Stimulated activated CD4-positive, alpha-beta T cell treated with anti-CD3 and anti-CD28 coated beads, TNF-alpha, amount 100 ng/mL, for 1 hour (primary cell): ENCODE results near the gene VPS8.
A peak's percentile ranks its signal among the peaks of the same experiment; 100 is the strongest.

Experiments
- DNase-seq, 3 donors: peaks; one replicate each; pipeline ENCODE4 v3.0.0-alpha.2; 2020; ENCODE audit warnings: low read depth in 3 of 3, low spot score in 1 of 3

The VPS8 gene, protein sequence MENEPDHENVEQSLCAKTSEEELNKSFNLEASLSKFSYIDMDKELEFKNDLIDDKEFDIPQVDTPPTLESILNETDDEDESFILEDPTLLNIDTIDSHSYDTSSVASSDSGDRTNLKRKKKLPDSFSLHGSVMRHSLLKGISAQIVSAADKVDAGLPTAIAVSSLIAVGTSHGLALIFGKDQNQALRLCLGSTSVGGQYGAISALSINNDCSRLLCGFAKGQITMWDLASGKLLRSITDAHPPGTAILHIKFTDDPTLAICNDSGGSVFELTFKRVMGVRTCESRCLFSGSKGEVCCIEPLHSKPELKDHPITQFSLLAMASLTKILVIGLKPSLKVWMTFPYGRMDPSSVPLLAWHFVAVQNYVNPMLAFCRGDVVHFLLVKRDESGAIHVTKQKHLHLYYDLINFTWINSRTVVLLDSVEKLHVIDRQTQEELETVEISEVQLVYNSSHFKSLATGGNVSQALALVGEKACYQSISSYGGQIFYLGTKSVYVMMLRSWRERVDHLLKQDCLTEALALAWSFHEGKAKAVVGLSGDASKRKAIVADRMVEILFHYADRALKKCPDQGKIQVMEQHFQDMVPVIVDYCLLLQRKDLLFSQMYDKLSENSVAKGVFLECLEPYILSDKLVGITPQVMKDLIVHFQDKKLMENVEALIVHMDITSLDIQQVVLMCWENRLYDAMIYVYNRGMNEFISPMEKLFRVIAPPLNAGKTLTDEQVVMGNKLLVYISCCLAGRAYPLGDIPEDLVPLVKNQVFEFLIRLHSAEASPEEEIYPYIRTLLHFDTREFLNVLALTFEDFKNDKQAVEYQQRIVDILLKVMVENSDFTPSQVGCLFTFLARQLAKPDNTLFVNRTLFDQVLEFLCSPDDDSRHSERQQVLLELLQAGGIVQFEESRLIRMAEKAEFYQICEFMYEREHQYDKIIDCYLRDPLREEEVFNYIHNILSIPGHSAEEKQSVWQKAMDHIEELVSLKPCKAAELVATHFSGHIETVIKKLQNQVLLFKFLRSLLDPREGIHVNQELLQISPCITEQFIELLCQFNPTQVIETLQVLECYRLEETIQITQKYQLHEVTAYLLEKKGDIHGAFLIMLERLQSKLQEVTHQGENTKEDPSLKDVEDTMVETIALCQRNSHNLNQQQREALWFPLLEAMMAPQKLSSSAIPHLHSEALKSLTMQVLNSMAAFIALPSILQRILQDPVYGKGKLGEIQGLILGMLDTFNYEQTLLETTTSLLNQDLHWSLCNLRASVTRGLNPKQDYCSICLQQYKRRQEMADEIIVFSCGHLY (N-terminal part only)

DNA sequence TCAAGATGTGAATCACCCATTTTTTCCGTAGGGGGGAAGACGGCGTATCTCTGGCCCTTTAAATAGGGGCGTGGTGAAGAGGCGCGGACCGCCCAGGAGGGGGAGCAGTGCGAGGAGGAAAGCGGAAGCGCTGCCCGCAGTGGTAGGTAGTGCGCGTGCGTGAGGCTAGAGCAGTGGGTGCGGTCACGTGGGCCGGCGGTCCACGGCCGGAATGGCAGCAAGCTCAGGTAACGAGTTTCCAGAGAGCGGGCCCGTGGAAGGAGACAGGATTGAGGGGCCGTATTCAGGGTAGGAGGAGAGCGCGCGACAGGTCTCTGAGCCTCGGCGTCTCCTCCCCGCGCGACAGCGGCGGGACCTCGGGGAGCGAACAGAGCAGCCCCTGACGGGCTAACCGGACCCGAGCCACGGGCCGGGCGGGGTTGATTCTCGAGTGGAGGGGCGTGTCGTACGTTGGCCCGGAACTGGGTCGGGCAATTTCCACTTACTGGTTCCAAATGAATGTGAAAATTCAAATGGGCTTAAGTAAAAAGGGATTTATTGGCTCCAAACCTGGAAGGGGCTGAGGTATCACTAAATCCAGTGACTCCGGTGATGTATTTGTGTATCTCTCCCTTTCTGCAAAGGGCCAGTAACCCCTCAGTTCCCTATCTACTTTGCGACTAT is at the start of gene VPS8:
Gene VPS8 (plus strand): TSS at position 168 of the 663 bp plus-strand sequence. CDS start 12,467 bp downstream, outside the sequence.
- peak; percentile 90 to 94 (median 93) for DNase-seq

DNA sequence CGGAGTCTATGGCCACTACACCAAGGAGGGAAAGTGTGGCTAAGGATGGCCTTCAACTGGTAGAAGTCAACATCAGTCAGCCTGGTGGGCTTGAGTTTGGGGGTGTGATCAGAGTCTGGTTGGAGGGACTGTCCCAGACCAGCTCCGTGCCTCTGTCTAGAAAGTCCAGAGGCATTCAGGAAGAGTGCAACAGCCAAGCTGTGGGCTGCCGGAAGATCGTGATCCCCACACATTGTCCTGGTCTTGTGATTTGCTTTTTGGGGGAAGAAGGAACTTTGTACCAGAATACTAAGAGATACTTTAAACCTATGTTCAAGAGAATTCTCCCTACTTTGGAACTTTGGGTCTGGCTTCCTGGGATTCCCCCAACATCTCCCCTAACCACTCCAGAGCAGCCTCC is 47.8 kb upstream of the VPS8 start:
- no peak for DNase-seq

DNA sequence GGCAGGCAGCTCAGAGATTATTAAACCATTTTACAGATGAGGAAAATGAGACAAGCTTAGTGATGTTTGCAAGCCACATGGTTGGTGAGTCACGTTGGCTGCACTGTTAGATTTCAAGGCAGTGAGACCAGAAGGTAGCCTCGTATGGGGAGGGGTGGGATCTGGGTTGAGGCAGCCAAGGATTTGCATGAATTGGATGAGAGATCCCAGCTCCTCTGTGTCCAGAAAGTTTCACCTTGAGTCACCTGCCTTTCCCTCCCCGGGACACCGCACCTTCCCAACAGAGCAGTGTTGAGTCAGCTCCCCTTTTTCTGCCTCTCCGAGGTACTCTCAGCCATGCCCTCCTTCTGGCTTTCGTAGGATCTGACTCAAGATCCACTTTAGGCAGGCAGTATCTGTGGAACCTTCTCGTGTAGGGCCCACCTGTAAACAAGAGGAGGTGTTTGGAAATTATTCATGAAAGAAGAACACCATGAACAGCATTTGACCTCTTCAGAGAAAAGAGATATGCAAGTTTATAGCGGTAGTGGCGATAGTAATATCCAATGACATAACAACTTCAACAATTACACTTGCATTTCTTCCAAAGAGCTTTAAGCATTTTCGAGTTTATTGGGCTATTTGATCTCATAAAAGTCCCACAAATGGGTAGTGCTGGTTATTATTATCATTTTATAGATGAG is 46.8 kb upstream of the VPS8 start:
- no peak for DNase-seq

DNA sequence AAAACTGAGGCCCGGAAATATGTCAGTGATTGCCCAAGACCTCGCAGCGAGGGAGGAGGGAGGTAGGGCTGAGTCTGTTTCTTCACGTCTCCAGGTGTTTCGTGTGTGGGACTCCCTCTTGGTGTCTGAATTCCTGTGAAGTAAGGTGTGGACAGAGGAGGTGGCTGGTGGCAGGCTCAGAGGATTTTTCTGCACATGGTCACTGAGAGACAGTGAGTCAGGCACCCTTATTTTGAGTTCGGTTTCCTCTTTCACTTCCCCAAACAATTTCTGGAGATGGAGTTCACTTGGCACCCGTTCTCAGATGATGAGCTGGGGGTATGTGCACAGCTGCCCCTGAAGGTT is 46.3 kb upstream of the VPS8 start:
- DNase-seq: no peak

DNA sequence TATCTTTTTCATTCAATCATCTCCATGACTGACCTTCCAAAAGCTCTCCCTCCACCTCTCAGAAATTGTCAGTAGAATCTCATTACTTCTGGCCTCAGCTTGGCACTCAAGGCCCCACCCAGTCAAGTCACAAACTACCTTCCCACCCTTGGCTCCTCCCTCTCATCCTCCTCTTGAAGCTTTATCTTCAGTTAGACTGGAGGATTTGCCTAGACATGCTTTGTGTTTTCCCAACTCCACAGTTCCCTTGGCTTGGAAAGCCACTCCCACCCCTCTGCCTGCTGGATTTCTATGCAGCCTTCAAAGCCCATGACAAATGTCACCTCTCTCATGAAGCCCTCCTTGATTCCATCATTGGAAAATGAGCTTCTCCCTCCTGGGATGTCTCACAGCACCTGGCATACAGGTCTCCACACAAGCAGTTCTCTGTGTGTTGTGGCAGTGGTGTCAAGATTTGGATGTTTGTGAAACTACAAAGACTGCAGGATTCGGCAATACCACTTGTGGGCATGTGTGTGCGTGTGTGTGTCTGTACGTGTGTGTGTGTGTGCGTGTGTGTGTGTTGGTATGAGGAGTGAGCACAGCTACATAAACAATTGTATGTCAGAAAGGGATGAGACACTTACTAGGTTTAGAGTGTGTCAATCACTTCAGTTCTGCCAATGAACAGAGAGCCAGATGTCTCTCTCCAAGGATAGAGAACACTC is 45.3 kb upstream of the VPS8 start:
- no peak for DNase-seq

DNA sequence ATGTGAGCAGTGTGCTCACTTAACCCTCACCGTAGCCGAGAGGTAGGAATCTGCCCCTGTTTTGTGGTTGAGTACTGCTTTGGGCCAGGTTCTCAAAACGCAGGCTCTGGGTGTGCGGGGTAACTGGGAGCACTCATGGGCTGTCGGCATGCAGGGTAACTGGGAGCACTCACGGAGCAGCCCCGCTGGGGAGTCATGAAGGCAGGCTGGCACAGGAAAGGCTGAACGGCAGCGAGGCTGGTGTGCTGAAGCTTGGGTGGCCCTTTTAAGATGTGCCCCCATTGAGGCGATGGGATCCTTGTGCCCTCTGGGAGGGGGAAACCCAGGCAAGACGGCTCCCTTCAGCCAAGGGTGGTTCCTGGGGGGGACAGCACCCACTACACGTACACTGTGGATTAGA is 44.6 kb upstream of the VPS8 start:
- no peak for DNase-seq

DNA sequence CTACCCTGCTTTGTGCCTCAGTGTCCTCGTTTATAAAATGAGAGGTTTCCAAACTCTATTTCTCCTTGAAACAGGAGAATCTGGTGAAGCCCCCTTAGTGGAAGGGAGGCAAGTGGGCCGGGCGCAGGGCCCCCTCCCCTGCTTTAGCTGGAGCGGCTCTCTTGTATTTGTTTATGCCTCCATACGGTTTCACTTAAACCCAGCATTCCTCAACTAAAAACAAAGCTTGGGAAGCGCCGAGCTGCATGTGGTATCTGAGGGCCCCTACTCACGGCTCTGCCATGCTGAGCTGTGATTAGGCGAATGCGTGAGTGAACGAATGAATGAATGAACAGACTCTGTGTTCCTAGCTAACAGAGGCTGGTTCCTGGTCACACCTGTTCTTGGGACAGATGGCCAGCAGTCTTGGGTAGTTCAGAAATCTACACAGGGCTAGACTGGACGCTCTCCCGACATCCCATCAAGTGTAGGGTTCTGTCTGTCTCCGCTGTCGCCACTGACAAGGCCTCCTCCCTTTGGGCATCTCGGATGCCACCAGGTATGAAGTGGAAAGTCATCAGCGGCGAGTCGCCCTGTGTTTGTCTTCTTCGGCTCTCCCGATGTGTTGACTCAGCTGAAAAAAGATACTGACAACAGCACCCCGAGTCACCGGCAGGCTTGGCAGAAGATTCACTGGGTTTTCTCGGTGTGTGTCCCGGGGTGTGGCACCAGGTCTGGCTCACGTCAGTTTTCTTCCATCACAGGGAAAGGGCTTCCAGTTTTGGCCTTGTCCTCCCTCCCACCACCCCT is 42.4 kb upstream of the VPS8 start:
- DNase-seq: no peak

DNA sequence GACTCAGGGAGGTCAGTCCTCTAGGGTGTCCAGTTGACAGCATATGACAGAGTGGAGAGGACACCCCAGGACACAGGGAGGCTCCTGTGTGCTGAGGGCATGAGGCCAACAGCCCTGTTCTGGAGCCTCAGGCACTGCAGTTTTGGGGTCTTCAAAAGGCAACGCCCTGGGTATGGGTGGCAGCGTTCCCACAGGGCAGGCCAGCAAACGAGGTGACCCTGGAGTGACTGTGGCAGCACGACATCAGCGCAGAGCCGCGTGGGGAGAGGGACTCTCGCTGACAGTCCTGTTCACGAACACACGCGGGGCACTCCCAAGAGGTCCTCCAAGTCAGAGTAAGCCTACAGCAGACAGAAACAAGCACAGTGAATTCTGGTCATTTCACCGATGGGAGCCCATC is 41.4 kb upstream of the VPS8 start:
- DNase-seq: no peak

DNA sequence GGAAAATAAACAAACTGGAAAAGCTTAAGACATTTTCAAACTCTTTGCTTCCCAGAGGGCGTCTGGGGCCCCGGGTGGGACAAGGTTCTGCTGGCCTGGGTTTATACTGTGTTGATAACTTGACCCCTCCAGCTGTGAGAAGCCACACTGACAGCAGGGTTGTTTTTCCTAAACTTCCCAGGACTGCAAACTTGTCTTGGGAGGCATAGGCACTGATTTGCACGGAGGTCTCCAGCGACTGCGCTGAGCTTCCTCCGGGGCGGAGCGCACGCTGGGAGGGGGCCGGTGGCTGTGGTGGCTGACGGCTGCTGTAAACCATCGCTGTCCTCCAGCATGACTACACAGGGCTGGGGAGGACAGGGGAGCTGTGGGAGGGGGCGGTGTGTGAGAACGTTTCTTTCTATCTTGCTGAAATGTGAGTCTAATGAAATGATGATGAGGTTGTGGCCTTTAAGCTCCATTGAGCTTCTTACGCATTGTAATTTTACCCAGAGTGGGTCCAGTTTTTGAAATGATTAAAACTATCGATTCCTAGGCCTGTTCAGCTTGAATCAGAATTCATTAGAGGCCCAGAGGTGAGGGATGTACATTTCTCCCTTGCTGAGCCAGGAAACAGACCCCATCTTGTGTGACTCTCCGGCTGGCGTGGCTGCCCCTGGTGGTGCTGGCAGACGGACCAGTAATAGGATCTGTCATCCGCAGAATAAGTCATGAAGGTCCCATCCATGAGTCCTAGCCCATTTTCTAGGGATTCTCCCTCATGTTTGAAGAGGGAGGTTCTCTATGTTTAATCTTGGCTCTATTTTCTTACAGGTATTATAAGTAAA is 40.5 kb upstream of the VPS8 start:
- no peak for DNase-seq

DNA sequence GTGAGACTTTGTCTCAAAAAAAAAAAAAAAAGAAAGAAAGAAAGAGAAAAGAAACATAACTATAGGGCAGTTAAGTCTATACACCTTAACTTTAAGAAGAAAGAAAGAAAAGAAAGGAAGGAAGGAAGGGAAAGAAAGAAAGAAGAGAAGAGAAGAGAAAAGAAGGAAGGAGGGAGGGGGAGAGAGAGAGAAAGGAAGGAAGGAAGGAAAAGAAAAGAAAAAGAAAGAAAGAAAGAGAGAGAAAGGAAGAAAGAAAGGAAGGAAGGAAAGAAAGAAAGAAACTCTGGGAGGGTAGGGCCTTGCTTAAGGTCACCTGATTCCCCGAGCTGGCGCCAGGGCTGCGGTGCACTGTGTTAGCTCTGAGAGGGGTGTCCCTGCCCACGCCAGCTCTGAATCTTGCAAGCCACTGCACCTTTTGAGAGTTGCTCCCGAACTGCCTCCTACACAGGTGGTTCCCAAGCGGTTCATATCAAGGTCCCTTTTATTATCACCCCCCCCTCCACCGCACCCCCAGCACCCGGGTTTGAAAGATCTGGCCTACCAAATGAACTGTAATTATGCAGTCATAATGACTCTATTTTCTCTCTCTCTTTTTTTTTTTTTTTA is 39.2 kb upstream of the VPS8 start:
- no peak for DNase-seq

DNA sequence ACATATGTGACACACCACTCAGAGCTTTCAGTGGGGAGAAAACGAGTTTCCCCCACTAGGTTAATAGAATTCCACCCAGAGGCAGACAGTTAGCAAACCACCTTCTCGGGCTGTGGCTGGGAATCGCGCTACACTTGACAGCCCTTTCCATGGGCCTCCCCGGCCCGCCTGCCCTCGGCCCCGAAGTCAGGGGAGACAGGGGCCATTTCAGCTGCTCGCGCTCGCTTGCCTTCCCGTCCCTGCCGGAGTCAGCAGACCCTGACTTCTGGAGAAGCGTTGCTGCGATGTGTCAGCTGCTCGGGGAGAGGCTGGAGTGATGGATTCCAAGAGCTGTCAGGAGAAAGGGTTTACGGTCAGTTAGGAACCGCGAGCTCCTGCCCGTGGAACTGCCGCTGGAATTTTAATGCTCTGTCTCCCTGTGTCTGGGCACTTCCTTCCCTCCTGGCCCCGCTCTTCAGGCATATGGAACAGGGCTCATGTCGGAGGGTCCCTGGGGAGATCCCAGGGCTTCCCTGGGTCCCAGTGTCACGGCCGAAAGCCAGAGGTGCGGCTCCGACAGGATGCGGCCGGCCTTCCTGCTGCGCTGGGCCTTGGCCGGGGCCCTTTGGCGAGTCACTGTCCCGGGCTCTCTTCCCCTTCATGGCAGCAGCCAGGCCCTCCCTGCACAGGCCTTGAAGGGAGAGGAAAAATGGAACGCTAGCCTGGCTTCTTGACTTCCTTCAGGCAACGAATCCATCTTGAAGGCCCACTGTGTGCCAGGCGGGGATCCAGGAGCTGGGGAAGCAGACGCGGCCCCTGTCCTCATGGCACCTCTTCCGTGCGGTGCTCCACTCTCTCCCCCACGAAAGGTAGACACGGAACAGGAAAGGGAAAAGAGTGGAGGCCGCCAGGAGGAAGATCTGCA is 38.4 kb upstream of the VPS8 start:
- DNase-seq: no peak

DNA sequence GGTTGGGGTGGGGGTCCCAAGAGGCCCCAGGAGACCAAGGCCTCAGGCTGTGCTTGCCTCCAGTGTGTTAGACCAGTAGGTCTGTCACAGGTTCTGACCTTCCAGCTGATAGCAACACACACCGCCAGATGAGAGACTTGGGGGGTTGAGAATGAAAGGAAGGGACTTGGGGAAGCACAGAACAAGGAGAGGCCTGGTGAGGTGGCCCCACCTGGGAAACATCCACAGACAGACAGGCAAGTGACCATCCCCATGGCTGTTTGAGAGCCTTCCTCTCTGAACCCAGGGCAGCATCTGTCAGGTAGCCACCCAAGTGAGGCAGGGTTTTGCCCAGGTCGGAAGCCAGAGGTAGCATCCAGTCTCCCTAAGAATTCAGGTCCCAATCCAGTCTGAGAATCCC is 35.0 kb upstream of the VPS8 start:
- no peak for DNase-seq

DNA sequence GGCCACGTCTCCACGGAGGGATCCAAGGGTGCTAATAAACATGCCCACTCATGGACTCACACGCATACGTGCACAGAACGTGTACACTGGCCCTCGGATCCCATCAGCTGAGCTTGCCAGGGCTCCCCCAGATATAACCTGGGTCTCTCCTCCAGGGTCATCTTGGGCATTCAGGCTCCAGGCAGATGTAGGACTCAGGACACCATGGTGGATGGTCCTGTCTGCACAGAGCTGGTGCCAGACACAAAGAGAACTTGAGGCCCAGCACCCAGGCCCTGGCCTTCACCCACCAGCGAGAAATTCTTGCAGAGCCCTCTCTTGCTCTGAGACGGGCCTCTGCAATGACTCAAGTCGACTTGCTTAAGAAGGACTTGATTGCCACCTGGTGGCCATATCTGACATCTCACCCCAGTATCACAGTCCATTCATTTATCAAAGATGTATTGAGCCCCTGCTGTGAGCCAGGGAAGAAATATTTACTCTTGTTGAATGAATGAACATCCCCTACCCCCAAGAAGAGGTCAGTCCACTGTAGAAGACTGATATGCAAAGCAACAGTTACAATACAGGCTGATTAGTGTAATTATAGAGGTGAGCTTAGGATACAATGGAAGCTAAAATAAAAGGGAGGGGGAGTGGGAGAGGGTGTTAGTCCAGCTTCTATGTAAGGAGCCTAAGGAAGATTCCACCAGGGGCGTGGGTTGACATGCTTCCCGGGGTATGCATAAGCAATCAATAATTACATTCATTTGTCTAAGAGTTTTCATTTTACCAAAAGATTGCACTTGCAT is 34.2 kb upstream of the VPS8 start:
- DNase-seq: peak; percentile 52 to 60 (median 54)

DNA sequence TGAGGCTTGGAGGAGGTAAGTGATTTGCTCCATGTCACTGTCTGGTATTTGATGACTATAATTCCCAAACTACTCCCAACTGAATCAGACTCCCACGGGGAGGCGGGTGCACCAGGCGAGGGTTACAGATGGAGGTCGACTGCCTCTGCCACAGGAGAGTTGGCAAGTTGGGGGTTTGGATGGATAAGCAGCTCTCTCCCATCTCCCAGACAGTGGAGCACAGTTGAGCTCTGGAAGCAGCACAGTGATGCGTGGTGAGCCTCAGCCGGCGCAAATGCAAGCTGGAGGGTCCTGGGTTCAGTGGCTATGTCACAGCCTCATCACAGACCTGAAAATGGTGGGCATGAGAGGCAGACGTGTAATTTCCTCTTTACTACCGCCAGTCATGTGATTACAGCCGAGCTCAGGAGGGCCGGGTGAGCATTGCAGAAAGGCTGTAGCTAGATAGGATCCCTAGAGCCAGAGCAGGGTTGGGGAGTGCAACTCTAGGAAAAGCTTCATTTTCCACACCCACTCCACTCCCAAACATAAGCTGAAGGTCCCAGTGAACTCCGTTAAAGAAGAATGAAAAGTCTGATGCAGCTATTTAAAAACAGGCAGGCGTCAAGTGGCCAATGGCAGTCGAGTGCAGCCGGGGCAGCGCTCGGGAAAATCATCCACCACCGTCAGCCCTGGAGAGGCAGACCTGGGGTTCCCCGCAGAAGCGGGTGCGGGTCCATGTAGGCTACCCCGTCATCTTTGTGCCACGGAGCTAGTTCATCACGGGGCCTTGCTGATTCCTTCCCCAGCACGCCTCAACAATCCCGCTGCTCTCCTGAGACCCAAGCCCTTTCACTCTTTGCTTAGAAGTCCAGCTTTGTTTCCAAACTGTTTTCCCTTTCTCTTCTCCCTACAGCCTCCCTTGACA is 33.3 kb upstream of the VPS8 start:
- no peak for DNase-seq

DNA sequence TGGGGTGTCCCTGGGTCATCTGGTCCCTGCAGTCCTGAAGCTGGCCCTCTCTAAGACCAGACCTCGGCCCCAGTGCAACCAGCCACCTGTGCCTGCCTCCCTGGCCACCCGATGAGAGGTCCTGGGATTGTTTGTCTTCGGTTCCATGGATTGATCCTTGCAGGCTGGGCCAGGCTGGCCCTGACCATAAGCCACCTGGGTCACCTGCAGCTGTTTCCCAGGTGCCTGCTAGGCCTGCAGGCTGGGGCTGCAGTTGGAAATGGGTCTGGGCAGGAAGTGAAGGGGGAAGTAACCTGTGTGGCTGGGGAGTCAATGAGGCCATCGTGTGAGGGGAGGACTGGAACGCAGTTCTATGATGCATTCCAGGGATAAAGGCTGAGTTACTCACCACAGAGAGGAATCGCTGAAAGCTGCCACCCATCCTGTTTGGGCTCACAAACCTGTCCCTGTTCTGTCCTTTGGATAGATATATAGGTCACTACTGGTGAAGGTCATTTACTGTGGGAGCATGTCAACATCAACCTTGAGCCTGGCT is 30.9 kb upstream of the VPS8 start:
- no peak for DNase-seq
